ENCODE data around the gene CNTN5.

The CNTN5 gene

DNA sequence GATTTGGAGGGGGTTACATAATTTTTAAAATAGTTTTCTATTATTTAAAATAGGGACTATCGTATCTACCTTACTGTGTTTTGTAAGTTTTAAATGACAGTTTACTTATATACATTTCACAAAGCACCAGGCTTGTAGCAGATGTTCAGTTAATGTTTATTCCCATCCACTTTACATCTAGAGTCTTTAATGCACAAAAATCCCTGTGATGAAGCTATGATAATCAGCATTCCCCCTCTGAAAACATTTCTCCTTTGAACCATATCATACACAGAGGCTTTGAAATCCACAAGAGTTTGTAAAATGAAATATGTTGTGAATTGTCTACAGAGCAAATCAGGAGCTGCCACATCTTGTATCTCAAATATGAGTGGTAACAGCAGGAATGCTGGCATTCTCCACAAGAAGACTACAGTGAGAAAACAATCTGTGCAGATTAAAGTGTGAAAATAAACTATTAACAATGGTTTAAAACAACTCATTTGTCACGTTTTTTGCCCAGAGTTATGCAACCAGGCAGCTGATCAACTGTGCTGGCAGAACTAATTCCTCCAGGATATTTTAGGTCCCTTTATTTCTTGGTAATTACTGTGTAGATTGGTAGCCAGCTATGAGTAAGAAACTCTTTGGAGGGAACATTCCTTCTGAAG, 967.2 kb downstream of the CNTN5 start:
- DNase-seq = no peak

DNA sequence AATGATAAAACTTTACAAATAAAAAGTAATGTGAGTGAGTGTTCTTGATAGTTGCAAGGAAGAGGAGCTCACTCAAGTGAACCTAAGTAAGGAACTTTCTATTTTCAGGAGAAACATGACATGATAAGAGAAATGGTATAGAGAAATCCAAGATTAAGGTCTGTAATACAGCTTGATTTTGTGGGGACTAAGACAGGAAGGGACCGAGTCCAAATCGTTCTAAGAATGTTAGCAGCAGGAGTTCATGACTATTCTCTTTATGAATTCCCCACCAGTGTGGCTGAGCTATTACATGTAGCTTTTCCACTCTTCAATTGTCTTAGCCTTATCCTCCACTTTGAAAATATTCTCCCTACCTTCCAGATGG, 967.7 kb downstream of the CNTN5 start:
- no peak for DNase-seq

DNA sequence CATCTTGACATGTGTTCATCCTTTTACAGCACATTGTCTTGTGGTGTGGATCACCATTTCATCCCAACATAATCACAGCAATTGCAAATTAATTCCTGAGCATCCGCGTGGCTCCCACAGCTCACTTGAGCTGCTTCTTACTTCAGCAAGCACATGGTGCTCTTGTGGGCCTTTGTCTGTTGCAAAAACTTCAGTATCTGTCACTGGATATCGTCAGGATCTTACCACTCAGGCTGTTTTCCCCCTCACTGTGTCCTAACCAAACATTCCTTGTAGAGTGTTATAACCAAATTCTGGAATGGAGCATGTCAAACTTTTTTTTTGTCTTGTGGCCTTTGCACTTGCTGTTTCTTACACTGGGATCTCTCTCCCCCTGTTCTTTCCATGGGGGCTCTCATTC, 983.2 kb downstream of the CNTN5 start:
- no peak for DNase-seq

DNA sequence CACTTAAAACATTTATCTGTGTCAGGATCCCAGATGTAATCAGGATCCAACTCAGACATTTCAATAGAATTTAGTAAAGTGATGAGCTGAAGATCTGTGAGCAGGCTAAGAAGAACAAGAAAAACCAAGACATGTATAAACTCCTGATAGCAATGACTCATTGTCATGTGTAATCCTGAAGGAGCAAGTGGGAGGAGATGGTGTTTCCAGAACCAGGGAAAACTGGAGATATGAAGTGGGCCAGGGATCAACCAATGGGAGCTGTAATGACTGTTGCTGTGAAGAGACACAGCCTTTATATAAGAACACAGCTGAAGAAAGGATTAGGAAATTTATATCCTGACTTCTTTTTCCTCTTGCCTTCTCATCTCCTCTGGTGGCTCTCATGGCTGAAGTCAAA, 983.8 kb downstream of the CNTN5 start:
- DNase-seq = no peak

DNA sequence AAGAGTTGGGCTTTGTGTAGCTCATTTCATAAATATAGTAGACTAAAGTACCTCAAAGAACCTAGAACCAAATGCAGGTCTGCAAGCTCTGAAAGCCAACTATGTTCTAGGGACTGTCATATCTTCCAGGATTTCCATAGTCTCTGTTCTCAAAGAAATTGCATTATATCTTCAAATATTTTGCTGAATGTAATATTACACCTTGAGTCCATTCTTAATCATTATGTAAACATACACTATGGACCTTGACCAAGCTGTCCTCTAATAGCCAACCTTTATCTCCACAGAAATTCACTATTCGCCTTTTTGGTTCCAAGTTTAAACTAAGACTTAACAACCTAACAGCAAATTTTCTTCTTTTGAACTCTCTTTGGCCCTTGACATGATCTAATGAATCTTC, 987.7 kb downstream of the CNTN5 start:
- DNase-seq = no peak

DNA sequence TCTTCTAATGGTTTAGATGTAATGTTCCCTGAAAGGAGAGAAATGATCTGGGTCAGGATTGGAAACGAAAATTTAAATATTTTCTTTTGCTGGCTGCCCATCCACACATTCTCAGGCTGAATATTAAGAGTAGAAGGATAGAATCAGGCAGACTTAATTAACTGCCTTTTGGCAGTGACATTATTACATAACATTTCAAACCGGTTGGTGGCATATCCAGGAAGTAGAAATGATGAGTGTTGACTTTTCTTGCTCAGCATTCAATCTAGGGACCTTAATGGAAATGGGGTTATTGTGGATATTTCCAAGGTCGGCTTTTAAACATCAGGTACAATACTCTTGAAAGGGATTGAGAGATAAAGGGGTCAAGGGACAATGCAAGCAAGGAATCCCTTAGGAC, 989.0 kb downstream of the CNTN5 start:
- no peak for DNase-seq

DNA sequence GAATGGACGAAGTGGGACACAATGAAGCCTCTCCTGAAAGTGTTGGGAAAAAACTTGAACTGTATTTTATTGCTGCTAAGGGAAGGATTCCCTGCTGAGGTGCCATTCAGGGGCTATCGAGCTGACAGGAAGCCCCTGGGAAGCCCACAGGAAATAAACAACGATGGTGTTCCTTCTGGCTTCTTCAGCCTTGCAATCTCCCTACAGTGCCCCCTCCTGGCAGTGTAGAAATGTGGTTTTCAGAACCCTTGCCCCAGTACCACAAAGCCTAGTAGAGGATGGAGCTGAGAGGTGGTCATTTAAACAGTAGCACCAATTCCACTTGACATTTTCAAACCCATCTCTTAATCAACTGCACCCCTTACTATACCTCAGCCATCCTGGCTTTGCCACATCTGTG, 989.6 kb downstream of the CNTN5 start:
- no peak for DNase-seq

DNA sequence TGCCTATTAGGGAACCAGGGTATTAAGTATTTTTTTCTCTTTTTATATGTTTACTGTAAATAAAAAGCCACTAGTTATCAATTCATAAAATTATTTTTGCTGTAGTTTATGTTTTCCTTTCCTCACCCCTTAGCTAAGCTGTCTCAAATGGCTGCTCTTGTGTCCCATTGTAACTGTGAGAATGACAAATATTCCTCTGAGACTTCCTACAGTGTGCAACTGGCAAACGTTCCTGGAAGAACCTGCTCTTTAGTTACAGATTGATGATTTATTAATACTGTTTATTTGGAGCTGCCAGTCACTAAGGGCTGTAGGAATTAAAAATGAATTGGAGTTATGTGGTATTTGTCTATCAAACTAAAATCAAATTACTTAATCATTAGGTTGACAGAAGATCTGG, 990.9 kb downstream of the CNTN5 start:
- DNase-seq = no peak

DNA sequence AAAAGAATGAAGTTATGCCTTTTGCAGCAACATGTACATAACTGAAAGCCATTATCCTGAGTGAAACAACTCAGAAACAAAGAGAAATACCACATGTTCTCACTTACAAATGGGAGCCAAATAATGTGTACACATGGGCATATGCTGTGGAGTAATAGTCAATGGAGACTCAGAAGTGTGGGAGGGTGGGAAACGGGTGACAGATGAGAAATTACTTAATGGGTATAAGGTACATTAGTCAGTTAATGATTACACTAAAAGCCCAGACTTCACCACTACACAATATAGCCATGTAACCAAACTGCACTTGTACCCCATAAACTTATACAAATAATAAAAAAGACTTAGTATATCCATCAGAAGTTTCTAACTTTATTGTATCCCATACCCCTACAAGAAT, 992.3 kb downstream of the CNTN5 start:
- DNase-seq = no peak

DNA sequence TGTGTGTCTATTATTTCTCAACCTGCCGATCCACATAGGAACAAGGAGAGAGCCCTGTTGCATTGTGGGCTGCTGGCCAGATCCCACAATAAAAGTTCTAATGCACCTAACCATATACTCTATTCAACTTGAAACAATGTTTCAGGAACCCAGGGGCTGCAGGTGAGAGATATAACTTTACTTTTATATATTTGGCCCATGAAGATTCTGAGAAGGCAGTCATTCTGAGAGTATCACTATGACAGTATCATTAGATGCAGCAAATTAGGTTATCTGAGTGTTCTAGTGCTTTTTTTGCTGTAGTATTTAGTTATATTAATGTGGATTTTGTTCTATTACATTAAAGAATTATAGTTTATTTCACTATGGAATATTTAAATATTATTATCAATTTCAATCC, 1011.2 kb downstream of the CNTN5 start:
- no peak for DNase-seq

DNA sequence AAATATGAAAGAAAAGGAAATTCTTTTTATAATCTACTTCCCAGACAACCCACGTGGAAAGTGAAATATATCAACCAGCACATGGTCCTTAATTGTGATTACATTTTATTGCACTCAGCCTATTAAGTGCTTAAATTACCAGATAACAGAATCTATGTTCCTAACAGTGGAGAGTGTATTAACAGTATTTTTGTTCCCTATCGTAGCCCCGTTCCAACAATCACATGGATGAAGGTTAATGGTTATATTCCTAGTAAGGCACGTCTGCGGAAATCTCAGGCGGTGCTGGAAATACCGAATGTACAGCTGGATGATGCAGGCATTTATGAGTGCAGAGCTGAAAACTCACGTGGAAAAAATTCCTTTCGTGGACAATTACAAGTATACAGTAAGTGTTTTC, 1040.3 kb downstream of the CNTN5 start:
- DNase-seq = no peak

DNA sequence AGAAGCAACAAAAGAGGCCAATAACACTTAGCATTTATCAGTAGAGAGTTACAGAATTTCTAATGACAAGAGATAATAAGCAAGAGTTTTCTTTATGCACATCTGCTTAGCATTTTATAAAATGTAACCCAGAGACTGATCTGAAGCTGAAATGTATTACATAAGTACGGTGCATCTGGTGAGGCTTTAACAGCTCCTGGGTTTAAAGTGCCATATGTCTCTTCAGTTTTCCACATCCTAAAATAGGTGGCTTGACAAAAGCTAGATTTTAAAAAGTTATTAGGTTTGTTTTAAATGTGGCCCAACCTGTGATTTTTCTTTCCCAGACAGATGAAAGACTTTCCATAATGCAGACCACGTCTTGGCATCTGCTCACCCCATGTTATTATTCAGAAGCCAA, 1045.7 kb downstream of the CNTN5 start:
- peak; percentile 71 for DNase-seq

DNA sequence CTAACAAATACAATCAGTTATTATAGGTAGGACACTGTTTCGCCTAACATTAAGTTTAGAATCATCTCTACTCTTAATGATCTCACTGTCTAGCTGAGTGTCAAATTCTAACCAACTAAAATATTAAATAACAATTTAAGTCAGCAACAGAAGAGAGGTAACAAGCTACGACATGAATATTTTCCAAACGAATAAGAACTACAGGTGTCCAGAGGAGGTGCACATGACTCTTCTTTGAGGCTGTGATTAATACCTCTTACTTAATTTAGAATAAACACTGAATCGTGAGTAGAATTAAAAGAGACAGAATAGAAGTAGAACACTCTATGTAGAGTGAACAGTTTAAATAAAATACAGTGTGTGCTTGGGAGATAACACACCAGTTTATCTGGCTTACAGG, 1047.4 kb downstream of the CNTN5 start:
- no peak for DNase-seq

DNA sequence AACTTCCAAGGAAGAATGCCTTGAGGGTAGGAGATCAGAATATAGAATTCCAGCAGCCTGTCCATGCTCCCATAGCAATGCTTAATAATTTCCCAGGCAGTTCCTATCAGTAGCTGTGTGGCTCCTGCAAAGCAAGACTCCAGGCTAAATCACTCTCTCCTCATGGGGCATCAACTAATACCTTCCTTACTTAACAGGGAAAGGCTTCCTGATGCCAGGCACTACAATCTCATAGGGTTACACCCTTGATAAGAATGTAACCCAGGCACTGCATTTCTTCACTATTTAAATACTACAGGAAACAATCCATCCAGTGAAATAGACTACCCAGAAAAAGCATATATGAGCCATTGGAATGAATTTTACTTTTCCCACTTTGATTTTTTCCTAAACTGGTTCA, 1051.4 kb downstream of the CNTN5 start:
- no peak for DNase-seq

DNA sequence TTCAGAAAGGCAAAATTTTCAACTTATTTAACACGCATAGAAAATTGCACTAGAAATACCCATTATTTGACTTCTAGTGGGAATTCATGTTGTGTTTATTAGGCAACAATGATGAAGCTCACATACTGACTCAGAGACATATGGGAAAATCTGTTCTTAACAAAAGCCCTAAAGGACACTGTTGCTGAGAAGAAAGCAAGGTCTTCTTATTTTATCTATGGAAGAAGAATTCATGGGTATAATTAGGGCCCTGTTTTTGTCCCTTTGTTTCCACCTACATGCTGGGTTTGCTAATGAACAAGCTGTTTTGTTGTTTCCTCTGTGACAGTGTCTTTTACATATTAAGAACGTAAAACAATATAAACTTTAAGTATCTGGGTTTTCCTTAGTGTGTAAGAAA, 1059.6 kb downstream of the CNTN5 start:
- no peak for DNase-seq

DNA sequence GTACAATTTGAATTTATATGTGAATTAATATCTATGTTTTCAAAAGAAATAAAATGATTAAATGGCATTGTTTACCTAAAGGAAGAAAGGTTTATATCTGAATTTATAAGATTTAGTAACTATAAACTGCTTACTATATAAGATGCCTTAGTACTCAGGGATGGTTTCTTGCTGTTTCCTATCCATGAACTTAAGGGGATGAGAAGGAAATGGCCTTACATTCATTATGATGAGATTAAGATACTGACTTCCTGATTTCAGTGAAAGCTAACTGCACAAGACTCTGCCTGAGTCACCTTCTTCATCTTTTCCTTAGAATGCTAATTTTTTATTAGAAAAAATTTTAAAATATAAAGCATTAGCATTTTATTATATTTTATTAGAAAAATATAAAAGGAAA, 1060.1 kb downstream of the CNTN5 start:
- DNase-seq = no peak

DNA sequence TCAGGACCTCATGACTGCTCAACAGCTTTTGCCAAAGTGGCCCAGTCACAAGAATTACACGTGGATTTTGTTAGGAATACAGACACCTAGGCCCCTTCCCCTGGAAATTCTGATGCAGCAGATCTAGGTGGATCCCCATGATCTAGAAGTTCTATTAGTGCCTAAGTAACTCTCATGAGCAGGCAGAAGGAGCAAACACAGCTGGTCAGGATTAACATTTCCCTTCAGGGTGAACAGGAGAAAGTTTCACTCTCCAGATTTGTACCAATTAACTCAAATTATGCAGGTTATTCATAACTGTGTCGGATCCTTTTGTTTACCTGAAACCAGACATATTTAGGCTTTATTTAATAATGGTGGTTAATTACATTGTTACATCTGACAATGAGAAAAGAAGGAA, 1072.9 kb downstream of the CNTN5 start:
- DNase-seq = no peak

DNA sequence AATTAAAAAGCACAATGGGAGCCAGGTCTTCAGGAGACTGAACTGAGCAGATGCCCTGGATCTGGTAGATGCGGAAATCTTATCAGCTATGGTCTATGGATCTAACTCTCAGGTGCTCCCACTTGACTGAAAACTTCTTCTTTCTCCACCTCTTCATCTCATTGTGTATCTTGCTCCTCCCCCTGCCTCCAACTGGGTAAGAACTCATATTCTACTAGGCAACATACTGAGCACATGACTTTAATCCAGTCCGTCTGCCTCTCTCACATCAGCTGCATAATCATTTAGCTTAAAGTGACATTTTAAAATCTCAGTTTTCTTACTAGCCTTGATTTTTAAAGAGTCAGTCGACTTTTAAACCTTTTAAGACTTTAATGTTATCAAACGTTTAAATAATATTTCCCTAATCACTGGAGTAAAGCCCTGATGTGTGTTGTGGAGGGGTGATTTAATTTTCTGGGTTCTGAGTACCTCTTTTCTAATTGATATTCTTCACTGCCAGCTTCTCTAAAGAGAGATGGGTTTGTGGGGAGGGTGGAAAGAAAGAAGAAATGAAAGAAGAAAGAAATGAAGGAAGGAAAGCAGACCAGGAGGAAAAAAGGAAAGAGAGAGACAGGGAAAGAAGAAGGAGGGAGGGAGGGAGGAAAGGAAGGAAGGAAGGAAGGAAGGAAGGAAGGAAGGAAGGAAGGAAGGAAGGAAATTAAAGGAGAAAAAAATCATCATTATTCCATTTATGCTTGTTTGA, 1073.5 kb downstream of the CNTN5 start:
- no peak for DNase-seq

DNA sequence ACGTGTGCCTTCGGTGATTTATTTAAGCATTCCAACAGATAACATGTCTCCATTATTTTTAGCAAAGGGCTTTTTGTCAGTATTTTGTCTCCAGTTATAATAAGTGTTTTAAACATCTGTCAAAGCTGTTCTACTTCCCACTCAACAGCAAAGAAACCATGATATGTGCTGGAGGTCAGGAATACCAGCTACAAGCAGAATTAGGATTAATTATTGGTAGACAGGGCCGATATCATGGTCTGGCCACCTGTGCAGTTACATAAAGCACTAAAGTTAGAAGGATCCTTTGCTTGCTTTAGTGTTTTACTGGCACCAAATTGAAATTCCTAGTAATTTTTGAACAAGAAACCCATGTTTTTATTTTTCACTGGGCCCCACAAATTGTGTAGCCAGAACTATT, 1075.1 kb downstream of the CNTN5 start:
- no peak for DNase-seq

DNA sequence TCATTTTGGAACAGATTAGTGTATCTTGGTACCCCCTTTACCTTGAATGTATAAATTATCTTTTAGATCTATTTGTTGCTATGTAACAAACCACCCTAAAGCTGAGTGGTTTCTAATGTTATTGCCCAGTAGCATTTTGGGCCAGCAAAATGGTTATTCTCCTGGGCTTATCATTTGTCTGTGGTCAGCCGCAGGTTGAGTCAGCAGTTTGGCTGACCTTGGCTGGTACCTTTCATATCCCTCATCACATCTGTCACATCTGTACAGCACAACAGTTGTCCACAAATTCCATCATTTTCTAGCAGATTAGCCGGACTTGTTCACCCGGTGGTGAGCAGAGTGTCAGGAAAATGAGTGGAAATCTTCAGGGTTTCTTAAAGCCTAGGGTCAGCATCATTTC, 1077.8 kb downstream of the CNTN5 start:
- no peak for DNase-seq

DNA sequence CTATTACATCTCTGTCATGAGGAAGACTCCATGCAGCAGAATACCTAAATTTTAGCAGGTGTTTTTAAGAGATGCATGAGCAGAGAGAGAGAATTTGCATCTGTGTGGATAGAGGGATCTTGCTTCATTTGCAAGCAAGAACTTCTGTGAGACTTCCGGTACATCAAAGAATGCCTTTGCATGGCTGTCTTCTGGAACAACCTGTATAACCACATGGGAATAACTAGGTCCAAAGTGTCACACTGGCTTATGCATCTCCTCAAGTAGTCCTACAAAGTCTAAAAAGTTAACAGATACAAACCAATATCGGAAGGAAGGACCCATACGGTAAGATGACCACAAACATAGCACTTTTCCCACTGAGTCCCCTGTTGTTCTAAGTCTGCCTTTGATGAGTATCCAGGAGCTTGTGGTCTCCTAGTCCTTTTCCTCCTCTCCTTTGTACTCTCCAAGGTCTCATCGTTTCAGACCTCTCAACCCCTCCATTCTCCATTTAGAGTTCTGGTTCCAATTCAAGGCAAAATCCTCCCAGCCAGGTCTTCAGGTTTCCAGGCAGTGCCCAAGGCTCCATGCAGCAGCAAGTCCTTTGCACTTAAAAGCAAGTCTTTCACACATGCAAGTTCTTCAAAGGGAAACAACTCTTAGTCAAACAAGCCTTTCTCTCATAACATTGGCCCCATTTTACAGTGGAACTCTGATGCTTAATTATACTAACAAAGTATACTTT, 1084.7 kb downstream of the CNTN5 start:
- no peak for DNase-seq

DNA sequence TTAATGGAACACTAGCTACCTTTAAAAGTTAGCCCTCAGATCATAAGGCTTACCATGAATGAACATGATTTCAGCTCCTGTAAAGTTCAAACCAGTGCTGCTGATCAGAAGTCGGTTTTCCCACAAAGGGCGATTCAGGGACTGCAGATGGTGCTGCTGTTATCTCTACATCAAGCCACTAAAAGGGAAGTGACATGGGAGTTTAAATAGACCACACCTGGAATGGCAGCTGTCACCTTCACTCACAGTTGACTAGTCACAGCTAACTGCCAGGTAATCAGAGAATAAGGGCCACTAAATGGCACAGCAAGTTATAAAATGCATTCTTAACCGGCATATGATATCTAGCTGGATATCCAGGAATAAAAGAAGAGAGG, 1085.2 kb downstream of the CNTN5 start:
- no peak for DNase-seq

DNA sequence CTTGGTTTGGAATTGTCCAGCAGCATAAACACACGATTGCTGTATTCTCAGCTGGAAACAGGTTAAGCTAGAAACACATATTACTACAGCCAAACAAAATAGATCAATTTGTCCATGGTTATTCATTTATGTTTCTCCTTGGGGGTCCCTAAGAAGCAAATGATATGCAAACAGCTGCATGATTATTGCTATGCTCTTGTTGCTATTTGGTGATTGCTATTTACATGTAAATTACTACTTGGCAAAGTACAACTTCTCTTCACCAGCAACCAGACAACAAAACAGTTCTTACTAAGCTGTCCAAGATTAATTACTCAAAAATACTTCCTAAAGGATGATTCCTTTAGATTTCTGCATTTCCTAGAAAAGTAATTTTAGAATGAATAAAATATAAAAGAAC, 1098.4 kb downstream of the CNTN5 start:
- no peak for DNase-seq

DNA sequence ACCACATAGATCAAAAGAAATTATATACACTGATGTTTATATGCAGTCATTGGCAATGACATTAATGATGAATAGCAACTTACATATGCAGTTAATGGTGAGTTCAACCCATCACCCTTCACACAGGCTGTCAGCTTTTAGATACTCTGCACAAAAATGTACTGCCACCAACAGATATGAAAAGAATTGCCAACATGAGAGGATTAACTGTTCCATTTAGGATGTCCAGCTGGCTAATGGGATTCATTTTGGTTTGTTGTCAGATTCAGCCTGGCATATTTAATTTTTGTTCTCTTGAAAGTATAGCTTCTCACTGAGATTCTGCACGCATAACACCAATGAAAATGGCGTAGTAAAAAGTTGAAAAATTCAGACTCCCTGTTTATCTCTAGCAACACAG, 1112.4 kb downstream of the CNTN5 start:
- no peak for DNase-seq

DNA sequence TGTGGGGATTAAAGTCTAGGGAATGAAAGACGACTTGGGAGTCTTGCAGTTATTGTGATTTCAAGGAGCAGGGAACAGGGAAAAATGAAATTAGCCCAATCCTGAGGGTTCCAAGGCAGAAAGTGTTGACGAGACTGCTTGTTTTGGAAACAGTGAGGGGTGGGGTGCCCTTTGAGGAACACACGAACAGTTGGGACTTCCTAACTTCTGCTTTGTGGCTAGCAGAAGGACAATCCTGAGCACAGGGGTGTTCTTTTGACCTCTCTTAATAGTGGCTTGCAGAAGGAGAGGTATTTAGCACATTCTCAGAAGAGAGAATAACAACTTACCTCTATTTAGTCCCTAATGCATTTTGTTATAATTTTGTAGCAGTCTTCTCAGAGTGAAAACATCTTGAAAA, 1120.5 kb downstream of the CNTN5 start:
- no peak for DNase-seq

Data from DMS 273 treated with DMSO at 0.1 percent for 48 hours (cell line).